ENCODE measurements around the gene CD33.
"Not testable (repeated sequence)": the region's sequence is repeated elsewhere in the genome, so short reads cannot be mapped to it uniquely, and the experiment has no call there.

CD33 gene

DNA sequence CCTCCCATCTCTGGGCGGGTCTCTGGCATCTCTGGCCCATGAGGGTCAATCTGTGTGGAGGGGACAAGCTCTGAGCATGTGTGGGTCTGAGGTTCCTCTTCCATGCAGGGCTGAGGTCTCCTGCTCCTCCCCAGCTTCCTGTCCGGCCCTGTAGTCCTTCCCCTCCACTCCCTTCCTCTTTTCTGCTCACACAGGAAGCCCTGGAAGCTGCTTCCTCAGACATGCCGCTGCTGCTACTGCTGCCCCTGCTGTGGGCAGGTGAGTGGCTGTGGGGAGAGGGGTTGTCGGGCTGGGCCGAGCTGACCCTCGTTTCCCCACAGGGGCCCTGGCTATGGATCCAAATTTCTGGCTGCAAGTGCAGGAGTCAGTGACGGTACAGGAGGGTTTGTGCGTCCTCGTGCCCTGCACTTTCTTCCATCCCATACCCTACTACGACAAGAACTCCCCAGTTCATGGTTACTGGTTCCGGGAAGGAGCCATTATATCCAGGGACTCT, at the start of gene CD33:
TSS of gene CD33 (plus strand) at position 183 of the 496 bp plus-strand sequence. CDS start at position 222, 39 bp downstream.
- DNase-seq (ENCODE audit: low read depth) = not testable (repeated sequence)

DNA sequence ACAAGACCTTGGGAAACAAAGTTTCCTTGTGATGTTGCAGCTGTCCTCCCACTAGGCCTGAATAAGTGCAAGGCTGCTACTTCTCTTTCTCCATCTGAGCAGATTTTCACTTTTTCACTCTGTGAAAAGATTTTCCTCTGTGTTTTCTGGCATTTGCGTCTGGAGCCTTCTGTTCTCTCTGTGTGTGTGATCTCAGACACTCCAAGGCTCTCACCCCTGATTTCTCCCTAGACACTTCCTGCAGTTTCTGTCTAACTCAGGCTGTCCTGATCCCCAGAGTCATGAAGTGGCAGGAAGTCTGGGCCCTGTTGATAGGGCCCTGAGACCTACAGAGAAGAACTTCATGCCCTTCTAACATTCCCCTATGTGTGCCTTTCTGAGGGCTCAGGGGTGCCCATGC, 45.6 kb upstream of the CD33 start:
- no peak for DNase-seq (ENCODE audit: low read depth)

DNA sequence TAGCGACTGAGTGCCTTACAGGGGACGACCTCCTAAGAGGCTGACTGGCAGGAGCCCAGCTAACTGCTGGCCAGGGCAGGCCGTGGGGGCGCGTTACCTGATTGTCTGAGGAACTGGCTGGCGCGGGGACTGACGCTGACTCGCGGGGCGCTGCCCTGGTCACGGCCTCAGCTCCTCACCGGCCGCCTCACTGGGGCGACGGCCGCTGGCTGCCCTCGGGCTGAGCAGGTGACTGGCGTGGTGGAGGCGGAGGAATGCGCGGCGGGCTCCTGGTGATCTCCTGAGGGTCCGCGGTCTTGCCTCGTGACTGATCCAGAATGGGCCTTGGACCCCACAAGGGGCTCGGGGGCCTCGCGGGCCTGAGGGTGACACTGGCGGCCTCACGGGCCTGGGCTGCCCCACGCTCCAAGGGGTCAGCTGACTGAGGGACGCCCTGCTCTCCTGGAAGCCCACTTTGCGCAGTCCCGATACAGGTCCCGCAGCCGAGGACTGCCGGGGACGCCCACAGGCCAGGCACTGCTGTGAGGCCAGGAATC, 43.4 kb upstream of the CD33 start:
- DNase-seq (ENCODE audit: low read depth) = no peak

DNA sequence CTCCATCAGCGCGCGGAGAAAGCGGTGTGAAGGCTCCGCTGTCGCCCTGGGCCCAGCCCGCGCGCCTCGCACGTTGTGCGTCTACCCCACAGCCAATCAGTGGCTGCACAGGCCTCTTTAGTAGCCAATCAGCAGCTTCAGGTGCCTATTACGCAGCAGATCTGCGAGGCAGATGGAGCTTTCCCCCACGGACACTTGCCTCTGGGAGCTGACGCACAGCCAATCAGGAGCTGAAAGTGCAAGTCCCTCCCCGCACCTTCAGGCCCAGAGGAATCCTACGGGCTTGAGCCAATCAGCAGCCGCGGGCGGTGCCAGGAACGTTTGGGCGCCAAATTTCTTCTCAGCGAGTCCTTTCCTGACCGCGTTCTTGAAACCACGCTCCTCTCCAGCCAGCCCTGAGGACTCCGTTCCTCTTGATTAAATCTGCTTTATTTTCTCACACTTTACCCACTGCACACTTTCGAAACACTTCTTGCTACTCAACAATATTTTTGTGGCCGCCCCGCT, 42.9 kb upstream of the CD33 start:
- no peak for DNase-seq (ENCODE audit: low read depth)

DNA sequence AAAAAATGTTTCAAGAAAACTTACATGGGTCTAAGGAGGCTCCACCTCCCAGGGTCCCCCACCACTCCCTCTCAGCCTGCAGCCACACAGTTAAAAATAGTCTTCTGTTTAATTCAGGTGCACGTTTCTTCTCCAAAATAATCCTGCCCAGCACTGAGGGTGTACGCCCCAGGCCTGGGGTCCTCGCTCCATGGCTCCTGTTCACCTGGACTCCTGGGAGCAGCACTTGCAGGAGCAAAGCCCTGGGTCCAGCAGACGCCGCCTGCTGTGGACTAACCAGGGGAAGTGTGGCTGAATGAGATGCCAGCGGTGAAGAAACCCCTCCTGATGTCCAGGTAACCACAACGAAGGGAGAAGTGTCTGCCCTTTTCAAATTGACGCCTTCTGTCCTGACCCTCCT, 41.3 kb upstream of the CD33 start:
- no peak for DNase-seq (ENCODE audit: low read depth)

DNA sequence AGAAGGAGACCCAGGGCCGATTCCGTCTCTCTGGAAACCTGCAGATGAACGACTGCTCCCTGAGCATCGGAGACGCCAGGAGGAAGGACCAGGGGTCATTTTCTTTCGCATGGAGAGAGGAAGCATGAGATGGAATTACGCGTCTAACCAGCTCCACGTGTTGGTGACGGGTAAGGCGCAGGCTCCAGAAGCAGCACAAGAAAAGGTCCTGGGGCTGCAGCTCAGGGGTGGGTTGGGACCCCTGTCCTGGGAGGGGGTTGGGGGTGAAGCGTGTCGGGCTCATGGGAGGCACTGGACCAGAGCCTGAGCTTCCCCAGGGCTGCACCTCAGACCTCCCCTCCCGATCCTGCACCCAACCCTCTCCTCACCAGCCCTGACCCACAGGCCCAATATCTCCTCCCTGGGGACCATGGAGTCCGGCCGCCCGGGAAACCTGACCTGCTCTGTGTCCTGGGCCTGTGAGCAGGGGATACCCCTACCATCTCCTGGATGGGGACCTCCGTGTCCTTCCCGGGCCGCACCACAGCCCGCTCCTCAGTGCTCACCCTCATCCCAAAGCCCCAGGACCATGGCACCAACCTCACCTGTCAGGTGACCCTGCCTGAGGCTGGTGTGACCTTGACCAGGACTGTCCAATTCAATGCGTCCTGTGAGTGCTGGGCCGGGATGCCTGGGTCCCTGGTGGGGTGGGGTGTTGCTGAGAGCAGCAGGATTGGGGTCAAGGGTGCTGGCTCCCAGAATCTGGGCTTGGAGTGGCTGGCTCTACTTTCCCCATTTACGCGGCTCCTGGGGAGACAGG, 39.6 kb upstream of the CD33 start:
- no peak for DNase-seq (ENCODE audit: low read depth)

DNA sequence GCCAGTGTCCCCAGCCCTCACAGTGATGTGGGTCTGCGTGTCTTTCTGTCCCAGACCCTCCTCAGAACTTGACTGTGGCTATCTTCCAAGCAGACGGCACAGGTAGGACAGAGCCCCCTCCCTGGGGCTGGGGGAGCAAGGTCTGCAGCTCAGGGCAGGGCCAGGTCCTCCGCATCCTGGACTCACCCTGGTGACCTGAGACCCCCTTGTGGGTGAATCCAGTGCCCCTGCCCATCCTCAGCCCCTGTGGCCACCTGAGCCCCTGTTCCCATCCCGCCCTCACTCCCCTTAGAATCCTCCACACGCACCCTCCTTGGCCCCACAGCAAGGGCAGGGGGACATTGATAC, 39.0 kb upstream of the CD33 start:
- no peak for DNase-seq (ENCODE audit: low read depth)

DNA sequence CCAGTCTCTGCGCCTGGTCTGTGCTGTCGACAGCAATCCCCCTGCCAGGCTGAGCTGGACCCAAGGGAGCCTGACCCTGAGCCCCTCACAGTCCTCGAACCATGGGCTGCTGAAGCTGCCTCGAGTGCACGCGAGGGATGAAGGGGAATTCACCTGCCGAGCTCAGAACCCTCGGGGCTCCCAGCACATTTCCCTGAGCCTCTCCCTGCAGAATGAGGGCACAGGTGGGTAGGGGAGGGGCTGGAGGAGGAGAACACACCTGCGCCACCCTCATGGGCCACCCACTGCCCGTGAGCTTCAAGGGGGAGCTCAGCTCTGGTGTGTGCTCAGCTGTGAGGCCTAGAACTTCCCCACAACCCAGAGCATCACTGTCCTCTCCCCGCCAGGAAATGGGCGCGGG, 38.6 kb upstream of the CD33 start:
- DNase-seq (ENCODE audit: low read depth) = no peak

DNA sequence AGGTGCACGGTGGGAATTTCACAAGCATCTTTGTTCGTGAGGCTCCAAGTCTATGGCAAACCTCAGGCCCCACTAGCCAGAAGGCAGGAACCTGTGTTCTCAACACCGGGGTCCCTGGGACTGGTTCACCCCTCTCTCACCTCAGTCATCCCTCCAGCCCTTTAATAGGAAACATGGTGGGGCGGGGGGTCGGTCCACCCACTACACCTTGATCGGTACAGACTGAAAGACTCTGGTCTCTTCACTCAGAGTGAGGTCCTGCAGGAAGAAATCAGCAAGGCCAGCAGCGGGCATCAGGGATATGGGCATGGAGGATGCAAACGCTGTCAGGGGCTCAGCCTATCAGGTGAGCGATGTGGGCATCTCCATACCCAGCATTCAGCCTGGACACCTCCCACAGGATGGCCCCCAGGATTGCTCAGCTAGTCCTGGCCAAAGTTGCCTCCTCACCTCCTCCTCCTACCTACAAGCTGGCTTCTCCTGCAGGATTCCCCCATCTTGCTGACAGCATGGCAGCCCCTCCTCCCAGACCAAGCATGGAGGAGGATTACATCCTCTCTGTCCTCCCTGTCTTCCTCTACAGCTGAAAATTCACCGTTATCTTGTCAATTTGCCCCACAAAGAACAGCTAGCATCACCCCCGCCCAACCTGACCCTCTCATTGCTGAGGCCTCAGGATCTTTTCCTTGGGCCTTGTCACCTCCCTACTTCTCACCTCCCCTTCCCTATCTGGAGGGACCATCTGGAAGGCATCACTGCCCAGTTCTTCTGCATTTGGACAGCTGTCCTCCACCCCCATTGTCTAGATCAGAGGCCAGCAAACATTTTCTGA, 37.3 kb upstream of the CD33 start:
- DNase-seq (ENCODE audit: low read depth) = no peak

DNA sequence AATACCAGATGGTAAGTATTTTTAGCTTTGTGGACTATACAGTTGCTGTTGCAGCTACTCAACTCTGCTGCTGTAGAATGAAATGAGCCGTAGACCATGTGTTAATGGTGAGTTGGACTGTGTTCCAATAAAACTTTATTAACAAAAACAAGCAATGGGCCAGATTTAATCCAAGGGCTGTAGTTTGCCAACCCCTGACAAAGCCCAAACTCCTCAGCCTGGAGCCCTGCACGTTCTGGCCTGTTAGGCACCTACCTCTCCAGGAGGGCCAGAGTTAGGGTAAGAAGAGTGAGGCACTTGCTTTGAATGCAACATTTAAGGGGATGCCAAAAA, 36.7 kb upstream of the CD33 start:
- DNase-seq (ENCODE audit: low read depth) = no peak

DNA sequence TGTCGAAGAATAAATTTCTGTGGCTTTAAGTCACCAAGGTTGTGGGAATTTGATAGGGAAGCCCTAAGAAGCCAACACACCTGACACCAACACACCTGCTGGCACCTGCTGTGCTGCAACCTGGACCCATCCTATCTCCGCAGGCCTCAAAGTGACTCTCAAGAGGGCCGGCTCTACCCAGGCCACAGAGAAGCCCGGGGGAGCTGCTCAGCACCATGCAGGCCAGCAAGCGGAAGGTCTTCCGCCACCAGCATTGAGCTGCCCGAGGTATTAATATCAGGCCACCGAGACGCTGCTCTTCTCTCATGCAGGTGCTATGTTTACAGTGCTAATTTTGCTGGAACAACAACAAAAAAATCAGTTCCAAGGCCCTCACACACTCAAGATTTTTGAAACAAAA, 32.2 kb upstream of the CD33 start:
- no peak for DNase-seq (ENCODE audit: low read depth)

DNA sequence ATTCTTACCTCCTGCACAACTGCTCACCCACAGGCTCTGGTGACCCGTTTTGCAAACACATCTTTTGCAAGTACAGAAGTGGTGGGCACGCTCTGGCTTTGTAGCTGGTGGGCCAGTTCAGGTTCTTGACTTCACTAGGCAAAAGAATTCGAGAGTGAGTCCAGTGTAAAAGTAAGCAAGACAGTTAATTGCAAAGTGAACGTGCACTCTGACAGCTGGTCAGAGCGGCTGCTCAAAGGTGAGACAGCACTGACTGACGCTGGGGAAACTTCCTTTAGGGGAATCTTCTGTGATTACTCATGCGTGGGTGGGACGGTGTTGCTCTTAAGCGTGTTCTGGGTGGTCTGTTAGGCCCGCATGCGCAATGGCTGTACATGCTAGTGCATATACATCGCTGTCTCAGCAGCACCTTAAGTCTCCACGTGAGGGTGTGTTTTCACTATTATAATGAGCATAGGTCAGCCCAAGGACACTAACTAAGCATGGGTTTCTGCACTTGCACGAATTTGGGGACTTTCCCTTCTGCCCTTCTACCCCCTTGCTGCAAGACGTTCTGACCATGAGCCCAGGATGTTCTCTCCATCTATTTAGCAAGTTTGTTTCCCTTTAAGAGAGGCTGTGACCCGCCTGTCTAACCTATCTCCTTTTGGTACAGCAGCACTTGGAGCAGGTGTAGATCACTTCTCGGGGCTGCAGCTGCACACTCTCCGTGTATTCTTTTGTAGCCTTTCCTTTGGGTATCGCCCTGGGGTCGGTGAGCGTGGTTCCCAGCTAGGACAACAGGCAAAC, 30.2 kb upstream of the CD33 start:
- DNase-seq (ENCODE audit: low read depth) = no peak

DNA sequence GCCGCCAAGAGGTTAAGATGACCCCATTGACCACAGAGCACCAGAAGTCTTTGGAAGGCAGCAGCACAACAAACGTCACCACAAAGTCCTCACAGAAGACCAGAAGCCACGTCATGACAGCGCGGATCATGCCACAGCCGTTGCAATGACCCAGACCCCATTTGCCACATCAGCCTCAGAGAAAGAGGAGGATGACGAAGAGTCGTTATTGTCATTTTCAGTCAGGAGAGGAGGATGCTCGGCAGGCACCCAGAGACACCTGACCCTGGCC, 29.6 kb upstream of the CD33 start:
- no peak for DNase-seq (ENCODE audit: low read depth)

DNA sequence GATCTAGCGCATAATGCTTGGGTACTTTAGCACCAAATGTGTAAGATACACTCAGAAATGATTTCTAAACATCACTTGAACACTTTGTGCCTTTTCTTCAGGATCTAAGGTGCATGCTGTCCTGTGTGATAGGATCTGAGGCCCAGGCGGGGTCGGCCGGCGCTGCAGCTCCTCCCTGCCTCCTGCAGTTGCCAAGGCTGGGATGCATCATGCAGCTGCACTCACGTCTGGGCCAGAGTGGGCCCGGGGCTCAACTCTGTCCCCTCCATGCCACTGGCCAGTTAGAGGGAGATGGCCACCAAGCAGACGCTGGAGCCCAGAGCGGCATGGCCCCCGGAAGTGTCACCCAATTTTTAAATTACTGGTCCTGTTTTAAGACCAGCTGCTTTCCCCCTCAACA, 29.3 kb upstream of the CD33 start:
- no peak for DNase-seq (ENCODE audit: low read depth)

DNA sequence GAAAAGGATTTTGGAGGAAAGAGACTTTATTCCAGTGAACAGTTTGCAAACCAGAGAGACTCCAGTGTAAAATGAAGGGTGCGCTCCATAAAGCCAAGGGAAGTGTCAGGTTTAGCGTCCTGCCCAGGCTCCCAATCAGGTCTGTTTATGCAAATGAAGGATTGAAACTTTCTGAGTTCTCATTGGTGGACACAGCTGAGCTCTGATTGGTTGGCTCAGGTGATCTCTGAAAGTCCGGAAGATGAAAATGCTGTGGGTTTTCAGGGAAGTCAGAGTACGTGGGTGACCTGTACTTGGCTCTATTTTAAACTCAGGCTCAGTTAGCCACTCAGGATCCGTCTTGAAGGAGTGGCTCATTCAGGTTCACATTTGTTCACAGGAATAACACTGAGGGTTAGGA, 28.7 kb upstream of the CD33 start:
- DNase-seq (ENCODE audit: low read depth) = no peak

DNA sequence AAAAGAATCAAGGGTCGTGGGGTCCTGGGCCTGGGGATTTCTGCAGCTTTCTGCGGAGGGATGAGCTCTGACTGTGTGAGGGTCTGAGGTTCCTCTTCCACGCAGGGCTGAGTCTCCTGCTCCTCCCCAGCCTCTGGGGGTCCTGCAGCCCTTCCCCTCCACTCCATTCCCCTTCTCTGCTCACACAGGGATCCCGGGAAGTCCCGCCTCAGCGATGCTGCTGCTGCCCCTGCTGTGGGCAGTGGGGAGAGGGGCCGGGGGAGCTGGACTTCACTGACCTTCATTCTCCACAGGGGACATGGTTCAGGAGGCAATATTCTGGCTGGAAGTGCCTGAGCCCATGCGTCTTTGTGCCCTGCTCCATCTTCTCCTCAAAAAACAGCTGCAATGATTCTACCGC, 26.2 kb upstream of the CD33 start:
- no peak for DNase-seq (ENCODE audit: low read depth)

DNA sequence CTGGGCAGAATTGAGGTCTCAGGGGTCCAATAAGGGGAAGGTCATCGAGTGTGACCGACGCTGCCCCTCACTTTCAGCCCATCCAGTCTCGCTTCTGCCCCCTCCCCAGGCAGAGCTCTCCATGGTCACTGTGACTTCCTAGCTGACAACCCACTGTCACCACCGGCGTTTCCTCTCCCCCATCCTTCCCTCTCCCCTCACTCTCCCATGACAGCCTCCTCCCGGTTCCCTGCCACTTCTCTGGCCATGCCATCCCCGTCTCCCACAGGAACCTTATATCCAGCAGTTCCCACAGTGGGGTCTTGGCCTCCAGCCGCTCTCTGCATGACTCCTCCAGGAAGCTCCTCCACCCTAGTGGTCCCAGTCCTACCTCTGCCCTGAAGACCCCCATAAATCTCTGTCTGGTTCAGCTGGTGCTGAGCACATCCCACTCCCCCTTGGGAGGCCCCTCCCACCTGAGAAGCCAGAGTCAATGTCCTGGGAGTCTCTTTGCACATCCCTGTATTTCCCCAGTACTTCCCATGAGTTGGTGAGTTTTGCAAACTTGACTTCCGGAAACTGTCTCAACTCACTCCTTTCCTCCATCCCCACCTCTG, 24.7 kb upstream of the CD33 start:
- no peak for DNase-seq (ENCODE audit: low read depth)

DNA sequence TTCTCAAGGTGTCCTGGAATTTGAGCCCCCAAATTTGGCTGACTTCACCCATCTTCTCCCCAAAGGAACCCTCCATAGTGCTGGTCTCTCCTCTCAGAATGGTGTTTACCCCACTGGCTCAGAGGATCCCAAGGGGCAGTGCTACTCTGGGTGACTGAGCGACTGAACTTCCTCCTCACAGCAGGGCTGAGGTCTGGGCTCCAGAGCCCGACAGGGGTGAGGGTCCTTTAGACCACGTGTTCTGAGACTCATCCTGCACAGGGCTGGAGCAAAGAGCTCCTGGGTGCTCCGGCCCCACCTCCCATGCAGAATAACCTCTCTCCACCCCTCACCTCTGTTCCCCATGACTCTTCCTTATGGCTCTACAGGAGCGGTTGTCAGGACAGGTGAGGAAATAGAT, 23.2 kb upstream of the CD33 start:
- no peak for DNase-seq (ENCODE audit: low read depth)

DNA sequence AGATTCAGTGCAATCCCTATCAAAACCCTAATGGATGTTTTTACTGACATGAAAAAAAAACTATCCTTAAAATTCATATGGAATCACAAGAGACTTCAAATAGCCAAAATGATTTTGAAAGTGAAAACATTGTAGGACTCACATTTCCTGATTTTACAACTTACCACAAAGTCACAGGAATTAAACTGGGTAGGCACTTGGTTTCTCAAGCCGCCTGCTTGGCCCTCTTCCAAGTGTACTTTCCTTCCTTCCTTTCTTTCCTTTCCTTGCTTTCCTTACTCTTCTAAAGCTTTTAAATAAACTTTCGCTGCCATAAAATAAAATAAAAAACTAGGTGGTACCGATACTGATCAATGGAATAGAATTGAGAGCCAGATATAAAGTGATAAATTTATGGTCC, 21.0 kb upstream of the CD33 start:
- no peak for DNase-seq (ENCODE audit: low read depth)

DNA sequence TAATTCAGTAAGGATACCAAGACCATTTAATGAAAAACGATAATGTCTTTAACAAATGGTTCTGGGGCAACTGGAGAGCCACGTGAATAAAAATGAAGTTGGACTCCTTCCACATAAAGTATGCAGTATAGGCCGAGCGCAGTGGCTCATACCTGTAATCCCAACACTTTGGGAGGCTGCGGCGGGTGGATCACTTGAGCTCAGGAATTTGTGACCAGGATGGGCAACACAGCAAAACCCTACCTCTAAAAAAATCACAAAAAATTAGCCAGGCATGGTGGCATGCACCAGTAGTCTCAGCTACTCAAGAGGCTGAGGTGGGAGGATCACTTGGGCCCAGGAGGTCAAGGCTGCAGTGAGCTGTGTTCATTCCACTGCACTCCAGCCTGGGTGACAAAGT, 20.6 kb upstream of the CD33 start:
- no peak for DNase-seq (ENCODE audit: low read depth)

DNA sequence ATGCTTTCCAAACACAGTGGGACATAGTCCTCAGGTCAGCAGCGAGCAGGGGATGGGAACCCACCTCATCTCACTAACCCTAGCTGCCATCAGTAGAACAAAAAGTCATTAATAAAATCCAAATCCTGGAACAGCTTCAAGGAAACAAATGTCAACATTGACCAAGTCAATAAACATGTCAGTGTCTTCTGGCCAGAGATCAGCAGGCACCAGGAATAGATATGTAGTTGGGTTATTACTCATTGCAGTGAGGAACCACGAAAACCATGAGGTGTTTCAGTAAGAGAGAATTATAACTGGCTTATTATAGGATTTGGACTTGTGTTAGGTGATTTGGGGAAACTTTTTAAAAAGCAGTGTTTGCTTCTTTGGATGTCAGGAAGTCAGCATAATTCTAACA, 17.1 kb upstream of the CD33 start:
- DNase-seq (ENCODE audit: low read depth) = no peak

DNA sequence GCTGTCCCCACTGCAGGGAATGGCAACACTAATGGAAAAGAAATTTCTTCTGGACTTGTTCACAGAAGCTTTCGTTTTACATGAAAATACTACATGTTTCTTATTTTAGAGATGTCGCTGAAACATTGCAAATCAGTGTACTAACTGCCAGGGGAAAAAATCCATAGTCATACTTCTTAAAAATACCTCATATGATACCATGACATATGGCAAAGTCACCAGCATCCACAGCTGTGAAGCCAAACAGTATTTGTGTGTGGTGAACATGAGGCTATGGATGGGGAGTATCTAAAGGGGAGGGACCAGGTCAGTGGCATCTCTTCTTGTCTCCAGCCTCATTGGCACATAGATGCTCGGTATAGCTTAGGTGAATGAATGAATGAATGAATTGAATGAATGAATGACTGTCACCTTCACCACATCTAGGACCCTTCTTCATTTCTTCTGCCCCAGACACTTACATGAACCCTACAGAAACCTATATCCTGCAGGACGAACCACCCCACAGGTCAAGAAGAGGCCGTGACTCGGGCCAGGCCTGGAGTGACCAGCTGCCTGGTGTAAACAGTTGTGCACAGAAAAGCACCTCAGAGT, 14.6 kb upstream of the CD33 start:
- DNase-seq (ENCODE audit: low read depth) = no peak

All from GM04503 (cell line).